ENCODE results near the gene PIGK.

Gene PIGK

DNA sequence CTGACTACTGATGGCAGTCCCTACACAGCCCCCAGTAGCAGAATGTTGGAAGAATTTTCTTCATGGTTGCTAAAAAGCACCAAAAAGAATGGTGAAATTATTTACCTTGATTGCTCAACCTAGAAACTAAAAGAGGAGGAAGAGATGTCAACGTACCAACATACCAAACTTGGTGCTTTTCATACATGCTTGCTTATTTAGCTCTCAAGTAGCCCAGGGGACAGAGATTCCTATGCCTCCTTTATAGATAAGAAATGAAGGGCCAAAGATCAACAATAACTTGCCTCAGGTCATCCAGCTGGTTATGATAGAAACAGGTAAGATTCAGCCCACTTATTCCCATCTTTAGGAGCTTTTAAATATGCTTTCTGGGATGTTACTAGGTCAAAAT, 170.6 kb downstream of the PIGK start:
- Histone ChIP-seq H3K9me2 (replicated peaks; ENCODE audit: control insufficient read depth, low read length) (no peaks in the 10 kb centered on the region), H3K79me2 (ENCODE audit: control insufficient read depth, low read length) (no peaks in the 10 kb centered on the region), H3K4me1 (ENCODE audit: control insufficient read depth, low read length) (no peaks in the 10 kb centered on the region), H4K20me1 (ENCODE audit: control insufficient read depth, insufficient read depth, low read depth, low read length) (no peaks in the 10 kb centered on the region), H3K36me3 (ENCODE audit: control insufficient read depth, low read length) (no peaks in the 10 kb centered on the region), H3F3A (ENCODE audit: control insufficient read depth, insufficient read depth) (no peaks in the 10 kb centered on the region), H3K27me3 (ENCODE audit: control insufficient read depth, low read length) (no peaks in the 10 kb centered on the region), H3K4me2 (ENCODE audit: low read length) (no peak overlapping the region), H3K27ac (ENCODE audit: low read depth, low read length) (no peak overlapping the region), H3K4me3 (ENCODE audit: low read length) (no peak overlapping the region), H3K9me3 (ENCODE audit: control insufficient read depth, insufficient read depth, low read length) (no peaks in the 10 kb centered on the region)
- TF ChIP-seq EZH2phosphoT487 (IDR thresholded peaks at IDR 0.05; ENCODE audit: borderline replicate concordance, low read length) = no peak
- TF ChIP-seq, protein P1, sequence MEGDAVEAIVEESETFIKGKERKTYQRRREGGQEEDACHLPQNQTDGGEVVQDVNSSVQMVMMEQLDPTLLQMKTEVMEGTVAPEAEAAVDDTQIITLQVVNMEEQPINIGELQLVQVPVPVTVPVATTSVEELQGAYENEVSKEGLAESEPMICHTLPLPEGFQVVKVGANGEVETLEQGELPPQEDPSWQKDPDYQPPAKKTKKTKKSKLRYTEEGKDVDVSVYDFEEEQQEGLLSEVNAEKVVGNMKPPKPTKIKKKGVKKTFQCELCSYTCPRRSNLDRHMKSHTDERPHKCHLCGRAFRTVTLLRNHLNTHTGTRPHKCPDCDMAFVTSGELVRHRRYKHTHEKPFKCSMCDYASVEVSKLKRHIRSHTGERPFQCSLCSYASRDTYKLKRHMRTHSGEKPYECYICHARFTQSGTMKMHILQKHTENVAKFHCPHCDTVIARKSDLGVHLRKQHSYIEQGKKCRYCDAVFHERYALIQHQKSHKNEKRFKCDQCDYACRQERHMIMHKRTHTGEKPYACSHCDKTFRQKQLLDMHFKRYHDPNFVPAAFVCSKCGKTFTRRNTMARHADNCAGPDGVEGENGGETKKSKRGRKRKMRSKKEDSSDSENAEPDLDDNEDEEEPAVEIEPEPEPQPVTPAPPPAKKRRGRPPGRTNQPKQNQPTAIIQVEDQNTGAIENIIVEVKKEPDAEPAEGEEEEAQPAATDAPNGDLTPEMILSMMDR (IDR thresholded peaks at IDR 0.05; ENCODE audit: low read depth, low read length, poor library complexity, severe bottlenecking) = no peak

DNA sequence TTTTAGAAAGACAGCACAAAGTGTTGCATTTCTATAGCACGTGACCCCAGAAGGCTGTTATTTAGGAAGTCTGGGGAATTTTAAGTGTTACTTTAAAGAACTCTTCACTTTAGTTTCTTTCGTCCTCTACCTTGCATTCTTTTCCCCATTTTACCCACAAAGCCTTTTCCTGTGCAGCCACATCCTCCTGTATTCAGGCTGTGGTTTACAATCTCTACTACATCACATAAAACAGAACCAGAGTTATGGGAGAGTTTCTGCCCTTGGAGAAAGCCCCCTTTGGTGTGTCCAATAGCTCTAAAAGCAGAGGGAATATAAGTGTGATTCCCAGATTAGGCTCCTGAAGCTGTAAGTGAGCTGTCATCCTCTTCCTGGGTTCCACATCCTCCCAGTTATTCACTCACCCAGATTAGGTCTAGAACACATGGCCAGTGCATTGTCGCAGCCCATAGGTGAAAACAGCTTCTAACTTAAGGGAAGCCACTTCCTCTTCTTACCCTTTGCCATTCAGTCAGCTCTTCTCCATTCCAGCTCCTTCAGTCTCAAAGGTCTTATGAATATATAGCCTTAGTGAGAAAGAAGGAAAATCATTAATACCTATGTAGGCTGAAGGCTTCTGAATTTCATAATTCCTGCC, 171.1 kb downstream of the PIGK start:
- H3K36me3 ChIP-seq (ENCODE audit: control insufficient read depth, low read length) = no peaks in the 10 kb centered on the region
- TF ChIP-seq, protein P1 (IDR thresholded peaks at IDR 0.05; ENCODE audit: low read depth, low read length, poor library complexity, severe bottlenecking) = no peak
- no peaks in the 10 kb centered on the region for H3F3A ChIP-seq (ENCODE audit: control insufficient read depth, insufficient read depth)
- no peaks in the 10 kb centered on the region for H3K9me2 ChIP-seq (replicated peaks; ENCODE audit: control insufficient read depth, low read length)
- H4K20me1 ChIP-seq (ENCODE audit: control insufficient read depth, insufficient read depth, low read depth, low read length) = no peaks in the 10 kb centered on the region
- no peak overlapping the region for H3K4me3 ChIP-seq (ENCODE audit: low read length)
- no peaks in the 10 kb centered on the region for H3K79me2 ChIP-seq (ENCODE audit: control insufficient read depth, low read length)
- H3K27me3 ChIP-seq (ENCODE audit: control insufficient read depth, low read length) = no peaks in the 10 kb centered on the region
- H3K4me1 ChIP-seq (ENCODE audit: control insufficient read depth, low read length) = no peaks in the 10 kb centered on the region
- no peaks in the 10 kb centered on the region for H3K9me3 ChIP-seq (ENCODE audit: control insufficient read depth, insufficient read depth, low read length)
- no peak overlapping the region for H3K27ac ChIP-seq (ENCODE audit: low read depth, low read length)
- H3K4me2 ChIP-seq (ENCODE audit: low read length) = no peak overlapping the region

DNA sequence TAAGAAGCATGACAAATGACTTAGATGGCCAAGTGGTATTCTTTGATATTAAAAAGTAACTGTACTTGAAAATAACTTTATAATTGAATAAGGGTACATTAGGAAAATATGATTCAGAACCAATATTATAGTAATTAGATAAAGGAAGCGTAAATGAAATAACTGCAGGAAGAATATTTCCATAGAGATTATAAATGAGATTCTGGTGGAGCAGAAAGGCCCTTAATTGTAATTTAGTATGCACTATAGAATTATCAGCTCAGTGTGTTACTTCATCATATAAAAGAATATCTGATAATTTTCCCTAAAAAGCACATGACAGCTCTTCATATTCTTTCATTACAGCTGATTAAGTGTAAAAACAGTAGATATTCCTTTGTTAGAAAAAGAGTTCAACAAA, 171.7 kb downstream of the PIGK start:
- Histone ChIP-seq H3K27ac (ENCODE audit: low read depth, low read length) (no peak overlapping the region), H4K20me1 (ENCODE audit: control insufficient read depth, insufficient read depth, low read depth, low read length) (no peaks in the 10 kb centered on the region), H3K4me3 (ENCODE audit: low read length) (no peak overlapping the region), H3K27me3 (ENCODE audit: control insufficient read depth, low read length) (no peaks in the 10 kb centered on the region), H3K79me2 (ENCODE audit: control insufficient read depth, low read length) (no peaks in the 10 kb centered on the region), H3K4me2 (ENCODE audit: low read length) (no peak overlapping the region), H3K9me3 (ENCODE audit: control insufficient read depth, insufficient read depth, low read length) (no peaks in the 10 kb centered on the region), H3K4me1 (ENCODE audit: control insufficient read depth, low read length) (no peaks in the 10 kb centered on the region), H3K9me2 (replicated peaks; ENCODE audit: control insufficient read depth, low read length) (no peaks in the 10 kb centered on the region), H3F3A (ENCODE audit: control insufficient read depth, insufficient read depth) (no peaks in the 10 kb centered on the region), H3K36me3 (ENCODE audit: control insufficient read depth, low read length) (no peaks in the 10 kb centered on the region)
- TF ChIP-seq, protein P1 (IDR thresholded peaks at IDR 0.05; ENCODE audit: low read depth, low read length, poor library complexity, severe bottlenecking) = no peak
- TF ChIP-seq EZH2phosphoT487 (IDR thresholded peaks at IDR 0.05; ENCODE audit: borderline replicate concordance, low read length) = no peak
